ENCODE measurements around the gene DZIP3. TPM values are rescaled to one million over a fixed set of nuclear protein-coding genes. Genes with fewer than 3 reads are reported as not detected.

DZIP3 gene
- total and polyA plus RNA-seq, 7 donors = 2.5 to 20.8 (median 7.6) TPM

DNA sequence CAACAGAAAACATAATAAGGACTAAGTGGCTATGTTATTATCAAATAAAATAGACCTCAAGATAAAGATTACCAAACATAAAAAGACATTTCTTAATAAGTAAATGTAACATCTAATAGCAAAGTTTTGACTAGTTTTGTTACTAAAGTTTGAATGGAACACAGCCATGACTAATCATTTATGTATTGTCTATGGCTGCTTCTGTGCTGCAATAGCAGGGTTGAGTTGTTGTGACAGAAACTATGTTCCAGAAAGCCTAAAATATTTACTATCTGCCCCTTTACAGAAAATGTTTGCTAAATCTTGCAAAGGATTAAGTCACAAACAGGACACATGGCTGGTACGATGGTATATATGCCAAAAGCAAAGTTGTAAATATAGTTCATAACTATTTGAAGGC lies 41.2 kb upstream of the DZIP3 start:
- no peaks in the 10 kb centered on the region for H3K9me3 ChIP-seq
- no peaks in the 10 kb centered on the region for H3K36me3 ChIP-seq (ENCODE audit: insufficient read depth in 1 of 2, low read depth in 1 of 2)
- DNase-seq = no peak
- no peak for ATAC-seq
- intact Hi-C loops (cut with DNase I) = no loop called here
- TF ChIP-seq, protein P1, sequence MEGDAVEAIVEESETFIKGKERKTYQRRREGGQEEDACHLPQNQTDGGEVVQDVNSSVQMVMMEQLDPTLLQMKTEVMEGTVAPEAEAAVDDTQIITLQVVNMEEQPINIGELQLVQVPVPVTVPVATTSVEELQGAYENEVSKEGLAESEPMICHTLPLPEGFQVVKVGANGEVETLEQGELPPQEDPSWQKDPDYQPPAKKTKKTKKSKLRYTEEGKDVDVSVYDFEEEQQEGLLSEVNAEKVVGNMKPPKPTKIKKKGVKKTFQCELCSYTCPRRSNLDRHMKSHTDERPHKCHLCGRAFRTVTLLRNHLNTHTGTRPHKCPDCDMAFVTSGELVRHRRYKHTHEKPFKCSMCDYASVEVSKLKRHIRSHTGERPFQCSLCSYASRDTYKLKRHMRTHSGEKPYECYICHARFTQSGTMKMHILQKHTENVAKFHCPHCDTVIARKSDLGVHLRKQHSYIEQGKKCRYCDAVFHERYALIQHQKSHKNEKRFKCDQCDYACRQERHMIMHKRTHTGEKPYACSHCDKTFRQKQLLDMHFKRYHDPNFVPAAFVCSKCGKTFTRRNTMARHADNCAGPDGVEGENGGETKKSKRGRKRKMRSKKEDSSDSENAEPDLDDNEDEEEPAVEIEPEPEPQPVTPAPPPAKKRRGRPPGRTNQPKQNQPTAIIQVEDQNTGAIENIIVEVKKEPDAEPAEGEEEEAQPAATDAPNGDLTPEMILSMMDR (IDR thresholded peaks at IDR 0.05) = no peak
- H3K4me3 ChIP-seq = no peak overlapping the region
- no peaks in the 10 kb centered on the region for H3K27me3 ChIP-seq (ENCODE audit: insufficient read depth in 3 of 3, low read length in 2 of 3)
- WGBS, 3 donors = 35 to 54% (median 41%) methylated on average over 1 of the region's 1 CpG
- H3K27ac ChIP-seq = no peak overlapping the region
- H3K4me1 ChIP-seq = no peaks in the 10 kb centered on the region

DNA sequence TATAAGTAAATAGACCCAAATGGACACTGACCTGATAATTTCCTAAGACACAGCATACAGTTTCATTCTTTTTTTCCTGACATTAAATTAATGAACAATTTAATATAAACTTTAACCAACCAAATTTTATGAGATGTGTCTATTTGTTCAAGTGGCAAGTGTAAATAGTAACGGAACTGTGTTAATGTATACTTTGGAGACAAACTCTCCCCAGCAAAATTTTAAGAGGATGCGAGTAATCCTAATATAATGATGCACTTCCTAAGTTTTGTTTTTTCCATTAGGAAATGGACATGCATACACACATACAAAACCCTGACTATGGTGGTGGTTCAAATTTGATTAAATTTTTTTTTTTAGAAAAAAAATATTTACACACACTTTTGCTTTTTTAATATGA lies 40.6 kb upstream of the DZIP3 start:
- ATAC-seq (no peak), DNase-seq (no peak)
- no peak overlapping the region for H3K4me3 ChIP-seq
- no peaks in the 10 kb centered on the region for H3K9me3 ChIP-seq
- WGBS, 3 donors = 96 to 99% (median 97%) methylated on average over 2 of the region's 2 CpGs
- TF ChIP-seq, protein P1 (IDR thresholded peaks at IDR 0.05) = no peak
- H3K27me3 ChIP-seq (ENCODE audit: insufficient read depth in 3 of 3, low read length in 2 of 3) = no peaks in the 10 kb centered on the region
- intact Hi-C loops (cut with DNase I) = no loop called here
- no peaks in the 10 kb centered on the region for H3K36me3 ChIP-seq (ENCODE audit: insufficient read depth in 1 of 2, low read depth in 1 of 2)
- H3K27ac ChIP-seq = no peak overlapping the region
- no peaks in the 10 kb centered on the region for H3K4me1 ChIP-seq

DNA sequence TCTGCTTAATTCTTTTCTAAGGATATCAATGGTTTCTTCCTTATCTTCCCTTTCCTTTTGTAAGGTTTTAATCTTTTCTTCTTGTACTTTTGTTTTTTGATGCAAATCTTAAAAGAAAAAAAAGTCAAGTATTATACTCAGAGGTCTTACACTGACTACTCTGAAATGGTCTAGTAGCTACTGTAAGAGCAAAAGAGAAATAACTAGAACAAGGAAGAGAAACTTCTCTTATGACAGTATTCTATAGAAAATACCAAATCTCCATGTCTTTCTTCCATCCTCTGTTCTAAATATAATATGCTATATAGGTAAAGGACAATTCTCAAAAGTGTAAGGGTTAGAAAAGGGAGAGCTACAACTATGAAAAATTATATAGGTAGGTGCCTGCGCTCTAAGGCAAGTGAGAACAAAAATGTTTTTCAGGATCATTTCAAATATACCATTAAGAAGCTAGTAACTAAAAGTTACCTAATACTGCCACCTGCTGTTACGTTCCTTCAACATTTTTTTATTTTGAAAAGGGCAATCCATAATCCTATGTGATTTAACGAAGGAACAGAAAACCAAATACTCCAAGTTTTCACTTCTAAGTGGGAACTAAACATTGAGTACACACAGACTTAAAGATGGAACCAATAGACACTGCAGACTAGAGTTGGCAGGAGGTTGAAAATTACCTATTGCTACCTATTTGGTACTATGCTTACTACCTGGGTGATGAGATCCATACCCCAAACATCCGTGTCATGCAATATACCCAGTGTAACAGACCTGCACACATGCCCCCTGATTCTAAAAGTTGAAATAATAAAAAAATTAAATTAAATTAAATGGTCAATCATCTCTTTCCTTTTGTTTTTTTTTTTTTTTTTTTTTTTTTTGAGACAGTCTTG lies 37.0 kb upstream of the DZIP3 start:
- Histone ChIP-seq H3K27ac (no peak overlapping the region), H3K4me1 (no peaks in the 10 kb centered on the region), H3K36me3 (ENCODE audit: insufficient read depth in 1 of 2, low read depth in 1 of 2) (no peaks in the 10 kb centered on the region), H3K27me3 (ENCODE audit: insufficient read depth in 3 of 3, low read length in 2 of 3) (no peaks in the 10 kb centered on the region), H3K4me3 (no peak overlapping the region), H3K9me3 (no peaks in the 10 kb centered on the region)
- DNase-seq = no peak
- intact Hi-C loops (cut with DNase I) = loop anchor here in 1 of 2 donors (1.0 kb wide), 1 partner anchor 63 kb away; no protein-coding TSS in a partner anchor
- 54 to 66% (median 56%) methylated on average over 4 of the region's 4 CpGs for WGBS, 3 donors
- ATAC-seq = peak in 1 of 4 donors; percentile 78
- TF ChIP-seq, protein P1 (IDR thresholded peaks at IDR 0.05) = peak; percentile 62

DNA sequence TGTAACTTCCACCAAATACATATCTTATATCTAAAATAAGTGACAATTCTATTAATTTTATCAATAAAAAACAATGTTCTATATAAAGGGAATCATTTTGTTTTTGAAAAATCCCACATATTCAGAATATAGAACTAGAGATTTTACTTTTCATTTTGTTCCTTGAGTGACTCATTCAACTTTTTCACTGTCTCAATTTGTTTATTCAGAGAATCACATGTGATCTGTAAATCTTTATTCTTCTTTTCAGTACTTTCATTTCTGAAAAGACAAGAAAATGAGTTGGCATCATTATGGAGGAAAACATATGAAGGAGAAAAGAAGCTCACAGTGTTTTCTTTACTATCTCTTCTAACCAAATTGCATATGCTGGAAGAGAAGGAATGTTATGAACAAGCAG lies 35.3 kb upstream of the DZIP3 start:
- Histone ChIP-seq H3K4me3 (no peak overlapping the region), H3K9me3 (no peaks in the 10 kb centered on the region), H3K4me1 (no peaks in the 10 kb centered on the region), H3K27me3 (ENCODE audit: insufficient read depth in 3 of 3, low read length in 2 of 3) (no peaks in the 10 kb centered on the region), H3K27ac (no peak overlapping the region), H3K36me3 (ENCODE audit: insufficient read depth in 1 of 2, low read depth in 1 of 2) (no peaks in the 10 kb centered on the region)
- ATAC-seq = no peak
- intact Hi-C loops (cut with DNase I) = loop anchor here in 1 of 2 donors (2.0 kb wide), 1 partner anchor 65 kb away; no protein-coding TSS in a partner anchor
- DNase-seq = no peak
- TF ChIP-seq, protein P1 (IDR thresholded peaks at IDR 0.05) = no peak
